Pericardium fibroblast (primary cell): Measurements from ENCODE around the gene BBX. TPM values are rescaled to one million over a fixed set of nuclear protein-coding genes. Genes with fewer than 3 reads are reported as not detected.

Source experiments
- total RNA-seq: library from RNA; depleted of rRNA; stranded (reverse); fragments of >200 nt; gene quantifications from 2 replicates; pipeline ENCODE4 v1.2.3, GENCODE V29; 2015

BBX gene
- 28.1 and 31.7 TPM in 2 replicates for total RNA-seq

GRCh38 chr3:107522510-107523288, at the start of gene BBX:
BBX (plus strand) TSS chr3:107522962; CDS start chr3:107710461, 187,499 bp downstream.

Other genes with a start within 250 kb of the BBX start
- not detected in 2 replicates for gene CCDC54, start 145.5 kb upstream of the BBX start, total RNA-seq